Smooth muscle cell of the pulmonary artery (primary cell): ENCODE data around the gene TDRD6. TPM values are rescaled to one million over a fixed set of nuclear protein-coding genes. Genes with fewer than 3 reads are reported as not detected.

Source experiments
- total RNA-seq: library from RNA; depleted of rRNA; stranded (reverse); fragments of >200 nt; gene quantifications from 2 replicates; pipeline ENCODE4 v1.2.3, GENCODE V29; 2014

TDRD6 gene, protein sequence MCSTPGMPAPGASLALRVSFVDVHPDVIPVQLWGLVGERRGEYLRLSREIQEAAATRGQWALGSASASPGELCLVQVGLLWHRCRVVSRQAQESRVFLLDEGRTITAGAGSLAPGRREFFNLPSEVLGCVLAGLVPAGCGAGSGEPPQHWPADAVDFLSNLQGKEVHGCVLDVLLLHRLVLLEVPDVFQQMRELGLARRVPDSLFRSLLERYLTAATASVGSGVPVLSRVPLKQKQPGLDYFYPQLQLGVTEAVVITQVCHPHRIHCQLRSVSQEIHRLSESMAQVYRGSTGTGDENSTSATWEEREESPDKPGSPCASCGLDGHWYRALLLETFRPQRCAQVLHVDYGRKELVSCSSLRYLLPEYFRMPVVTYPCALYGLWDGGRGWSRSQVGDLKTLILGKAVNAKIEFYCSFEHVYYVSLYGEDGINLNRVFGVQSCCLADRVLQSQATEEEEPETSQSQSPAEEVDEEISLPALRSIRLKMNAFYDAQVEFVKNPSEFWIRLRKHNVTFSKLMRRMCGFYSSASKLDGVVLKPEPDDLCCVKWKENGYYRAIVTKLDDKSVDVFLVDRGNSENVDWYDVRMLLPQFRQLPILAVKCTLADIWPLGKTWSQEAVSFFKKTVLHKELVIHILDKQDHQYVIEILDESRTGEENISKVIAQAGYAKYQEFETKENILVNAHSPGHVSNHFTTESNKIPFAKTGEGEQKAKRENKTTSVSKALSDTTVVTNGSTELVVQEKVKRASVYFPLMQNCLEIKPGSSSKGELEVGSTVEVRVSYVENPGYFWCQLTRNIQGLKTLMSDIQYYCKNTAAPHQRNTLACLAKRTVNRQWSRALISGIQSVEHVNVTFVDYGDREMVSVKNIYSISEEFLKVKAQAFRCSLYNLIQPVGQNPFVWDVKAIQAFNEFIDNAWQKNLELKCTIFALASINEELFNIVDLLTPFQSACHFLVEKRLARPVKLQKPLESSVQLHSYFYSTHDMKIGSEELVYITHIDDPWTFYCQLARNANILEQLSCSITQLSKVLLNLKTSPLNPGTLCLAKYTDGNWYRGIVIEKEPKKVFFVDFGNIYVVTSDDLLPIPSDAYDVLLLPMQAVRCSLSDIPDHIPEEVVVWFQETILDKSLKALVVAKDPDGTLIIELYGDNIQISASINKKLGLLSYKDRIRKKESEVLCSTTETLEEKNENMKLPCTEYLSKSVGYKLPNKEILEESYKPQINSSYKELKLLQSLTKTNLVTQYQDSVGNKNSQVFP (N-terminal part only)
- total RNA-seq, result 0.13 and 0.26 TPM in 2 replicates

DNA sequence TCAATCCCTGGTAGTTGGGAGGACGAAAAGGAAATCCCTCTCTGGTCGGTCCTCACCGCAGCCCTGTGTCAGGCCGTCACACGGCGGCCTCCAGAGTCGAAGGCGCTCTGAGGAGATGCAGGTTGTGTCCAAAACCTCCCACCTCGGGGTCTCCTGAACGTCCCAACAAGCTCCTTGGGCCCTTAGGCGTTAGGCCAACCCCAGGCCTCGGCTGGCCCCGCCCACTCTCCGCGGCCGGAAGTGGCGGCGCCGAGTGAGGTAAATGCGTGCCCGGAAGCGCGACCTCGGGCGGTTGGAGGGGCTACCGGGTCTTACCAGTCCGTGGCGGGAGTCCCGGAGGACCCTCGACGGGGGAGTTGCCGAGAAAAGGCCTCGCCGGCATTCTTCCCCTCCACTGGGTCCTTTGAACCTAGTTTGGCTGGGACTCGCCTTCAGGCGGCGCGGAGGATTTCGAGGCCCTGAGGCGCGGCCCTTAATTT is at the start of gene TDRD6:
Gene TDRD6, plus strand, starts transcription at position 267 of the 479 bp plus-strand sequence. CDS start 244 bp downstream, outside the sequence.

GRCh38 chr6:46652603-46653438 is 34.9 kb upstream of the TDRD6 start, which contains the start of the genes CYP39A1 and SLC25A27:
CYP39A1 (minus strand) TSS chr6:46652818; CDS start chr6:46652582, 236 bp downstream.
SLC25A27 (plus strand) TSS chr6:46652975; CDS start chr6:46653193, 218 bp downstream.

GRCh38 chr6:46734867-46735719 is 47.4 kb downstream of the TDRD6 start, which contains the start of gene PLA2G7:
PLA2G7 (minus strand) TSS chr6:46735375; CDS start chr6:46722891, 12,484 bp downstream.

GRCh38 chr6:46746696-46747095 is 59.0 kb downstream of the TDRD6 start, which contains the start of gene ANKRD66:
ANKRD66 (plus strand) TSS chr6:46746933; CDS start chr6:46751949, 5,016 bp downstream.

Other genes with a start within 250 kb of the TDRD6 start
- 0.30 and 2.3 TPM in 2 replicates for gene RCAN2, start 196.4 kb upstream of the TDRD6 start, total RNA-seq
- 0.07 and 0.78 TPM in 2 replicates for gene CYP39A1, start 35.1 kb upstream of the TDRD6 start, total RNA-seq
- 5.0 and 7.0 TPM in 2 replicates for gene SLC25A27, start 34.9 kb upstream of the TDRD6 start, total RNA-seq
- not detected in 2 replicates for gene PLA2G7, start 47.5 kb downstream of the TDRD6 start, total RNA-seq
- gene ANKRD66, start 59.0 kb downstream of the TDRD6 start, total RNA-seq, result not detected in 2 replicates
- not detected in 2 replicates for gene MEP1A, start 105.5 kb downstream of the TDRD6 start, total RNA-seq
- gene ADGRF5, start 234.1 kb downstream of the TDRD6 start, total RNA-seq, result 5.5 and 39.0 TPM in 2 replicates